GM23338 (cell line): Measurements from ENCODE around the gene CABCOCO1.
"Not testable (repeated sequence)": the region's sequence is repeated elsewhere in the genome, so short reads cannot be mapped to it uniquely, and the experiment has no call there.

Experiments
- CREB1 ChIP-seq: fragments of 250-450 bp; sonication (Bioruptor Pico); IDR thresholded peaks from 2 replicates; pipeline ENCODE4 v1.5.0; 2020; ENCODE audit warnings: low read depth, mild to moderate bottlenecking, moderate library complexity
- CTCF ChIP-seq, 2 experiments: fragments of 200-600 bp in 1 of 2; sonication (generic) in 1 of 2; conservative IDR thresholded peaks; 2 replicates each; pipeline versions ENCODE4 v1.5.1 to v1.6.1; 2016 to 2017; ENCODE audit warnings: antibody characterized with exemption in 2 of 2, low read depth in 2 of 2, mild to moderate bottlenecking in 2 of 2, moderate library complexity in 1 of 2
- ETS1 ChIP-seq: IDR thresholded peaks from 2 replicates; pipeline ENCODE4 v1.6.1; 2016; ENCODE audit warnings: antibody characterized with exemption
- EZH2 ChIP-seq: fragments of 200-600 bp; sonication (generic); IDR thresholded peaks from one replicate; pipeline ENCODE4 v1.8.0; 2017; ENCODE audit warnings: antibody characterized with exemption, mild to moderate bottlenecking, low read depth; ENCODE audit not compliant: unreplicated experiment
- EZH2phosphoT487 ChIP-seq: fragments of 200-600 bp; sonication (generic); IDR thresholded peaks from one replicate; pipeline ENCODE4 v1.8.1; 2018; ENCODE audit warnings: antibody characterized with exemption; ENCODE audit not compliant: unreplicated experiment
- JUNB ChIP-seq: IDR thresholded peaks from one replicate; pipeline ENCODE4 v1.6.1; 2016; ENCODE audit warnings: antibody characterized with exemption; ENCODE audit not compliant: unreplicated experiment
- NANOG ChIP-seq: IDR thresholded peaks from 2 replicates; pipeline ENCODE4 v1.6.1; 2016; ENCODE audit warnings: antibody characterized with exemption, borderline replicate concordance
- POLR2AphosphoS5 ChIP-seq: IDR thresholded peaks from 2 replicates; pipeline ENCODE4 v1.6.1; 2016; ENCODE audit warnings: antibody characterized with exemption, low read depth
- REST ChIP-seq: IDR thresholded peaks from one replicate; pipeline ENCODE4 v1.6.1; 2018; ENCODE audit warnings: antibody characterized with exemption; ENCODE audit not compliant: unreplicated experiment
- ZNF331 ChIP-seq: fragments of 250-450 bp; sonication (Bioruptor Pico); IDR thresholded peaks from 2 replicates; pipeline ENCODE4 v1.5.0; 2020; ENCODE audit warnings: low read depth, mild to moderate bottlenecking, moderate library complexity
- ZNF462 ChIP-seq: fragments of 250-450 bp; sonication (Bioruptor Pico); IDR thresholded peaks from 2 replicates; pipeline ENCODE4 v1.5.0; 2020; ENCODE audit warnings: mild to moderate bottlenecking, moderate library complexity

GRCh38 chr10:61691667-61692066 is 28.9 kb downstream of the CABCOCO1 start:
- TF ChIP-seq POLR2AphosphoS5; EZH2; CTCF (conservative IDR thresholded peaks at IDR 0.05; ENCODE audit: low read depth in 2 of 2); EZH2phosphoT487; CREB1; ETS1; REST; ZNF331 (CRISPR knock-in tag); JUNB; NANOG; ZNF462 (CRISPR knock-in tag): not testable (repeated sequence)
